ENCODE measurements around the gene CIRBP.
A peak's percentile ranks its signal among the peaks of the same experiment; 100 is the strongest.

CIRBP gene

DNA sequence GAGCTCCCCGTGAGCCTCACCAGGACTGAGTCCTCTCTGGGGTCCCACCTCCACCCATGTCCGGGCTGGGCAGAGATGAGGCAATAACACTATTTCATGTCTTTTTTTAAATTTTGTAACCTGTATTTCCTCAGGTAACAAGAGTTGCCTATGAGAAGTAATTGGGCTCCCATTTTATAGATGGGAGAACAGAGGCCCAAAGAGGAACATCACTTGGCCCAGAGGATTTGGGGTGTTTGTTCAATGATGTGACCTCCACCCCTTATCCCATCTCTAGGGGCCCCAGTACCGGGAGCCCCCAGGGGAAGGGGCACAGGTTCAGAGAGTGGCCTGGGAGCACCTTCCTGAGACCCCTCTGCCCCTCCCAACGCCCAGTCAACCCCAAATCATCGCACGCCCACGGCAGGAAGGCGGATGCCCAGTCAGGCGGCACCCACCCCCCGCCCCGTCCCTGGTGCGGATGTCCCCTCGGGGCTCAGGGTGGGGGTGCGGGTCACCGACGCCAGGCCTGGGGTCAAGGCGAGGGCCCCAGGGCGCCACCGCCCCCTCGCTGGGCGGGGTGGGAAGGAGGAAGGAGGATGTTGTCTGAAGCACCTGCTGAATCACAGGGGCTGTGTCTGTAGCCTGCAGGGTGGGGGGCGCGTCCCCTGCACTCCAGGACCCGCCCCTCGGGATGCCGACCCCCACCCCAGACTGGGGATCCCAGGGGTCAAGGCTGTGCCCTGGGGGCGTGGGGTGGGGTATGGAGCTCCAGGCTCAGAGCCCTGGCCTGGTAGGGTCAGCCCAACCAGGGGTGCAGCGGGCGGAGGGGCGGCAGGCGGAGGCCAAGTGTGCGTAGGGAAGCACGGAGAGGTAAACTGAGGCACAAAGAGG lies 9.0 kb upstream of the CIRBP start:
- Histone ChIP-seq H2AK5ac (ENCODE audit: low read length) (peak overlapping the region; percentile 16), H4K8ac (ENCODE audit: low read depth, low read length) (no peak overlapping the region), H2BK12ac (ENCODE audit: low read length) (peak overlapping the region; percentile 13), H3K79me1 (ENCODE audit: low read length) (peaks cover 33% of the 10 kb centered on the region), H3K4me1 (ENCODE audit: control insufficient read depth in 1 of 2, insufficient read depth in 2 of 2, low read length in 2 of 2) (peaks cover 40 to 48% of the 10 kb centered on the region in 2 experiments), H3K79me2 (ENCODE audit: control insufficient read depth, insufficient read depth, low read length, poor library complexity) (peaks cover 5% of the 10 kb centered on the region), H3K4ac (ENCODE audit: low read depth, low read length) (no peak overlapping the region), H3K9me3 (ENCODE audit: insufficient read depth, low read depth, low read length) (no peaks in the 10 kb centered on the region), H3K14ac (ENCODE audit: low read length) (peak overlapping the region; percentile 29), H3K23ac (ENCODE audit: low read length) (no peak overlapping the region), H2BK120ac (ENCODE audit: insufficient read depth, low read length, poor library complexity) (peak overlapping the region; percentile 14), H3K18ac (ENCODE audit: low read length) (peak overlapping the region; percentile 27), H3K36me3 (ENCODE audit: control insufficient read depth in 1 of 2, insufficient read depth in 2 of 2, low read length in 2 of 2) (peaks cover 29 to 33% of the 10 kb centered on the region in 2 experiments), H3K4me2 (ENCODE audit: low read length) (peak overlapping the region; percentile 55), H4K91ac (ENCODE audit: low read depth, low read length) (peak overlapping the region; percentile 48), H2BK5ac (ENCODE audit: low read depth, low read length, poor library complexity) (no peak overlapping the region), H4K12ac (ENCODE audit: low read depth, low read length) (peak overlapping the region; percentile 24), H3K4me3 (ENCODE audit: low read depth, low read length) (no peak overlapping the region), H3K9ac (ENCODE audit: low read length) (no peak overlapping the region), H2AFZ (ENCODE audit: insufficient read depth, low read length, poor library complexity) (no peak overlapping the region), H3K27me3 (ENCODE audit: insufficient read depth, low read length) (no peaks in the 10 kb centered on the region), H3K27ac (ENCODE audit: low read depth, low read length) (peak overlapping the region; percentile 58)
- peak; percentile 55 to 67 for DNase-seq
- no CpG with 5 or more reads among the region's 33 CpGs for WGBS (ENCODE audit: extremely low coverage, insufficient coverage, insufficient read length)

DNA sequence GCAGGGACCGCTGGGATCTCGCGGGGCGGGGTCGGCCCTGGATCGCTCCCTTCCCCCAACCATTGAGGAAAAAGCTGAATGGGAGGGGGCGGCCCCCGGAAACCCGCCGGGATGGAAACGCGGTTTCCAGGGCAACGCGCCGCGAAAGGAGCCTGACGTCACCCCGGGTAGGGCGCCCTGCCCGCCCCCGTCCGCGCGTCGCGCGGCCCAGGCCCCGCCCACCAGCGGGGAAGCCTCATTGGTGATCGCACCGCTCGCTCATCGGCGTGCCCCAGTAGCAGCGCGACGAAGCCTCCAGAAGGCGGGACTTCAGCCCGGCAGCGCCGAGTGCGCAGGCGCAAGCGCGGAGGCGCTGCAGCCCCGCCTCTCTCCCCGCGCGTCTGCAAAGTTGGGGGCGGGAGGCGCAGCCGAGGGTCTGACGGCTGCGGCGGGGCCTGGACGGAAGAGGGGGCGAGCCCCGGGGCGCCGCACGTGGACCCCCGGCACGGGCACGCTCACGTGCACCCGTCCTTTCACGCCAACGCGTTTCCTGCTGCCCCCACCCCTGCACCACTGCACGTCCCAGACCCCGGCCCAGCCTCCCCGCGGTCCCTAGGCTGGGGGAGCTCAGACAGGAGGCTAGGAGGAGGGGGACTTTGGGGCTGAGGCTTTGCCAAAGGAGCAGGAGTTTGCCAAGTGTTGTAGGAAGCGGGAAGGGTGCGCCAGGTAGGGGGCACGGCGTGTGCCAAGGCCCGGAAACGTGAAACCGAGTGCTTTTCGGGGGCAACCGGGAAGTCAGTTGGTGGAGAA lies 8.2 kb upstream of the CIRBP start:
- Histone ChIP-seq H3K27me3 (ENCODE audit: insufficient read depth, low read length) (no peaks in the 10 kb centered on the region), H3K27ac (ENCODE audit: low read depth, low read length) (peak overlapping the region; percentile 7), H3K9ac (ENCODE audit: low read length) (peak overlapping the region; percentile 39), H4K91ac (ENCODE audit: low read depth, low read length) (peak overlapping the region; percentile 89), H3K14ac (ENCODE audit: low read length) (peak overlapping the region; percentile 83), H3K79me1 (ENCODE audit: low read length) (peaks cover 38% of the 10 kb centered on the region), H2BK5ac (ENCODE audit: low read depth, low read length, poor library complexity) (peak overlapping the region; percentile 65), H3K4me3 (ENCODE audit: low read depth, low read length) (peak overlapping the region; percentile 77), H2BK12ac (ENCODE audit: low read length) (peak overlapping the region; percentile 26), H2AK5ac (ENCODE audit: low read length) (peak overlapping the region; percentile 72), H3K36me3 (ENCODE audit: control insufficient read depth in 1 of 2, insufficient read depth in 2 of 2, low read length in 2 of 2) (peaks cover 20 to 24% of the 10 kb centered on the region in 2 experiments), H4K8ac (ENCODE audit: low read depth, low read length) (peak overlapping the region; percentile 83), H3K4me1 (ENCODE audit: control insufficient read depth in 1 of 2, insufficient read depth in 2 of 2, low read length in 2 of 2) (peaks cover 45 to 53% of the 10 kb centered on the region in 2 experiments), H3K18ac (ENCODE audit: low read length) (peak overlapping the region; percentile 68), H2AFZ (ENCODE audit: insufficient read depth, low read length, poor library complexity) (peak overlapping the region; percentile 32), H3K9me3 (ENCODE audit: insufficient read depth, low read depth, low read length) (no peaks in the 10 kb centered on the region), H3K4ac (ENCODE audit: low read depth, low read length) (peak overlapping the region; percentile 41), H2BK120ac (ENCODE audit: insufficient read depth, low read length, poor library complexity) (peak overlapping the region; percentile 65), H4K12ac (ENCODE audit: low read depth, low read length) (peak overlapping the region; percentile 33), H3K23ac (ENCODE audit: low read length) (no peak overlapping the region), H3K79me2 (ENCODE audit: control insufficient read depth, insufficient read depth, low read length, poor library complexity) (peaks cover 5% of the 10 kb centered on the region), H3K4me2 (ENCODE audit: low read length) (peak overlapping the region; percentile 69)
- DNase-seq, result peak; percentile 97 to 99
- WGBS (ENCODE audit: extremely low coverage, insufficient coverage, insufficient read length), result no CpG with 5 or more reads among the region's 83 CpGs

DNA sequence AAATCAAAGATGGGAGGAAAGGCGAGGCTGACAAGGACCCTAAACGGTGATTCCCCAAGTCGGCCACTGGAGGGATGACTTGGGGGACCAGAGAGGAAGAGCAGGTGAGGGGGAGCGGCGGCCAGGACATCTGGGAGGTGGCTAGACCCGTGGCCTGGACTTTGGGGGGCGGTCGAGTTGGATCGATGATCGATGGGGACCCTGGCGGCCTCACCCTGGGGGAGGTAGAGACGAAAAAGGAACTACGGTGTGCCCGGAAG lies 7.7 kb upstream of the CIRBP start:
- Histone ChIP-seq H3K18ac (ENCODE audit: low read length) (peak overlapping the region; percentile 68), H3K4ac (ENCODE audit: low read depth, low read length) (no peak overlapping the region), H4K12ac (ENCODE audit: low read depth, low read length) (peak overlapping the region; percentile 33), H3K4me1 (ENCODE audit: control insufficient read depth in 1 of 2, insufficient read depth in 2 of 2, low read length in 2 of 2) (peaks cover 48 to 56% of the 10 kb centered on the region in 2 experiments), H3K14ac (ENCODE audit: low read length) (peak overlapping the region; percentile 83), H3K27ac (ENCODE audit: low read depth, low read length) (peak overlapping the region; percentile 22), H3K4me2 (ENCODE audit: low read length) (peak overlapping the region; percentile 69), H3K9ac (ENCODE audit: low read length) (no peak overlapping the region), H3K36me3 (ENCODE audit: control insufficient read depth in 1 of 2, insufficient read depth in 2 of 2, low read length in 2 of 2) (peaks cover 18 to 21% of the 10 kb centered on the region in 2 experiments), H3K27me3 (ENCODE audit: insufficient read depth, low read length) (no peaks in the 10 kb centered on the region), H3K9me3 (ENCODE audit: insufficient read depth, low read depth, low read length) (no peaks in the 10 kb centered on the region), H3K4me3 (ENCODE audit: low read depth, low read length) (no peak overlapping the region), H3K79me2 (ENCODE audit: control insufficient read depth, insufficient read depth, low read length, poor library complexity) (peaks cover 5% of the 10 kb centered on the region), H2BK120ac (ENCODE audit: insufficient read depth, low read length, poor library complexity) (peak overlapping the region; percentile 65), H2AK5ac (ENCODE audit: low read length) (peak overlapping the region; percentile 72), H3K79me1 (ENCODE audit: low read length) (peaks cover 41% of the 10 kb centered on the region), H2BK5ac (ENCODE audit: low read depth, low read length, poor library complexity) (peak overlapping the region; percentile 65), H4K8ac (ENCODE audit: low read depth, low read length) (peak overlapping the region; percentile 83), H2AFZ (ENCODE audit: insufficient read depth, low read length, poor library complexity) (peak overlapping the region; percentile 32), H3K23ac (ENCODE audit: low read length) (no peak overlapping the region), H4K91ac (ENCODE audit: low read depth, low read length) (peak overlapping the region; percentile 89), H2BK12ac (ENCODE audit: low read length) (peak overlapping the region; percentile 80)
- no CpG with 5 or more reads among the region's 14 CpGs for WGBS (ENCODE audit: extremely low coverage, insufficient coverage, insufficient read length)
- no peak for DNase-seq

DNA sequence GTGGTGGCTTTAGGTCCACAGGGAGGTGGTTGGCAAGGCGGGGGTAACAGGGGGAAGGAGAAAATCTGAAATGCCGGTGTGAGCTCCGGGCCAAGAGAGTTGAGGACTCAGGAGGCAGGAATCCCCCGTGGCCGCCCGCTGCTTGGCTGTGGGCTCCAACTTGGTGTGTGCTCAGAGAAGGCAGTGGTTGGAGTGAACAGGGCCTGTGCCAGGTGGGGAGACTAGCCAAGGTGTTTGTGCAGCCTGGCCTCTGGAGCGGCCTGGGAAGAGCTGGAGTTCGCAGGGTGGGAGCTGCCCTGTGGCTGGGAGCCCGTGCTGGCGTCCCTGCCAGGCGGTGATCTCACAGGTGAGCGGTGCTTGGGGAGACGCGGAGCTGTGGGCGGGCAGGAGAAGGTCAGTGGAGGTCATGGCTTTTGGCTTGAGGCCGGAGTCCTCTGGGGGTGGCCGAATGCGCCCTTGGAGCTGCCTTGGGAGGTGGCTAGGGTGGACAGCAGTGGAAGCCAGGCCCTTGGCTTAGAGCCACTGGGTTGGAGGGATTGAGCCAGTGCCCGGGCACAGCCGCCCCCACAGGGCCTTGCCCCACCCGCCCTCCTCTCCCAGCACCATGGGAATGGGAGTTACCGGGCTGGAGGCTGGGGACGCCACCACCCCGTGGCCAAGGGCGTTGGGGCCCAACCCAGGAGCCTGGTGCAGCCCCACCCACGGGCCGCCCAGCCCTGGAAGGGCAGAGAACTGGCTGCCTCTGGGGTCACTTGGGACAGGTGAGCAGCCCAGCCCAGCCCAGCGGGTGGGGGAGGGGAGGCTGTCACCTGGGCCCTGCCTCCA lies 7.1 kb upstream of the CIRBP start:
- Histone ChIP-seq H2BK120ac (ENCODE audit: insufficient read depth, low read length, poor library complexity) (peak overlapping the region; percentile 65), H3K4ac (ENCODE audit: low read depth, low read length) (peak overlapping the region; percentile 68), H3K4me1 (ENCODE audit: control insufficient read depth in 1 of 2, insufficient read depth in 2 of 2, low read length in 2 of 2) (peaks cover 48 to 56% of the 10 kb centered on the region in 2 experiments), H4K8ac (ENCODE audit: low read depth, low read length) (peak overlapping the region; percentile 83), H3K79me2 (ENCODE audit: control insufficient read depth, insufficient read depth, low read length, poor library complexity) (peaks cover 5% of the 10 kb centered on the region), H3K18ac (ENCODE audit: low read length) (peak overlapping the region; percentile 68), H3K36me3 (ENCODE audit: control insufficient read depth in 1 of 2, insufficient read depth in 2 of 2, low read length in 2 of 2) (peaks cover 12 to 16% of the 10 kb centered on the region in 2 experiments), H3K79me1 (ENCODE audit: low read length) (peaks cover 41% of the 10 kb centered on the region), H3K27ac (ENCODE audit: low read depth, low read length) (peak overlapping the region; percentile 22), H3K4me3 (ENCODE audit: low read depth, low read length) (no peak overlapping the region), H2AK5ac (ENCODE audit: low read length) (peak overlapping the region; percentile 72), H2BK5ac (ENCODE audit: low read depth, low read length, poor library complexity) (peak overlapping the region; percentile 55), H2BK12ac (ENCODE audit: low read length) (peak overlapping the region; percentile 80), H3K4me2 (ENCODE audit: low read length) (peak overlapping the region; percentile 69), H3K14ac (ENCODE audit: low read length) (peak overlapping the region; percentile 83), H2AFZ (ENCODE audit: insufficient read depth, low read length, poor library complexity) (peak overlapping the region; percentile 57), H3K9me3 (ENCODE audit: insufficient read depth, low read depth, low read length) (no peaks in the 10 kb centered on the region), H3K27me3 (ENCODE audit: insufficient read depth, low read length) (no peaks in the 10 kb centered on the region), H3K23ac (ENCODE audit: low read length) (no peak overlapping the region), H3K9ac (ENCODE audit: low read length) (no peak overlapping the region), H4K12ac (ENCODE audit: low read depth, low read length) (peak overlapping the region; percentile 33), H4K91ac (ENCODE audit: low read depth, low read length) (peak overlapping the region; percentile 89)
- WGBS (ENCODE audit: extremely low coverage, insufficient coverage, insufficient read length), result no CpG with 5 or more reads among the region's 28 CpGs
- peak; percentile 42 to 51 for DNase-seq
